ENCODE results near the gene NAT9. TPM values are rescaled to one million over a fixed set of nuclear protein-coding genes. Genes with fewer than 3 reads are reported as not detected.

Gene NAT9
- total RNA-seq, 4 donors from 2014 or later, result 14.3 to 26.6 (median 18.1) TPM

DNA sequence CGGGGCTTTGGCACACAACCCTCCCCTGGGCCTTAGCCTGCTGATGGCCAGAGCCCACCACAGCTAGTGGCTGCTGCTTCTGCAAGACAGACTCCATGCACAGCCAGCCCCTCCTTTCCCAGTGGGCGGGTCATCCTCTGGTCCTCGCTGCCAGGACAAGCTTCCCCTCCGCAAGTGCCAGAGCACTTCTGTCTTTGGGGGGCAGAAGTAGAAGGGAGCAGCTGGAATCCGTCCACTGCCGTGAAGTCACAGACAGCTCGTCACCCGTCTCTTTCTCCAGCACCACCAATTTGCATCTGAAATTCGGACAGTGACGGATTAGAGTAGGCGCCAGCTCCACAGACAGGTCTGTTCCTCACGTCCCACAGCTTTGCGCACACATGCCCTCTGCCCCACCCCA lies 31.3 kb upstream of the NAT9 start:
- WGBS, 2 donors, result 86 to 92% methylated on average over 13 of the region's 13 CpGs
- DNase-seq (ENCODE audit: low spot score in 2 of 2), result no peak
- no peak for TF ChIP-seq POLR2A (IDR thresholded peaks at IDR 0.05)
- TF ChIP-seq, protein P1, sequence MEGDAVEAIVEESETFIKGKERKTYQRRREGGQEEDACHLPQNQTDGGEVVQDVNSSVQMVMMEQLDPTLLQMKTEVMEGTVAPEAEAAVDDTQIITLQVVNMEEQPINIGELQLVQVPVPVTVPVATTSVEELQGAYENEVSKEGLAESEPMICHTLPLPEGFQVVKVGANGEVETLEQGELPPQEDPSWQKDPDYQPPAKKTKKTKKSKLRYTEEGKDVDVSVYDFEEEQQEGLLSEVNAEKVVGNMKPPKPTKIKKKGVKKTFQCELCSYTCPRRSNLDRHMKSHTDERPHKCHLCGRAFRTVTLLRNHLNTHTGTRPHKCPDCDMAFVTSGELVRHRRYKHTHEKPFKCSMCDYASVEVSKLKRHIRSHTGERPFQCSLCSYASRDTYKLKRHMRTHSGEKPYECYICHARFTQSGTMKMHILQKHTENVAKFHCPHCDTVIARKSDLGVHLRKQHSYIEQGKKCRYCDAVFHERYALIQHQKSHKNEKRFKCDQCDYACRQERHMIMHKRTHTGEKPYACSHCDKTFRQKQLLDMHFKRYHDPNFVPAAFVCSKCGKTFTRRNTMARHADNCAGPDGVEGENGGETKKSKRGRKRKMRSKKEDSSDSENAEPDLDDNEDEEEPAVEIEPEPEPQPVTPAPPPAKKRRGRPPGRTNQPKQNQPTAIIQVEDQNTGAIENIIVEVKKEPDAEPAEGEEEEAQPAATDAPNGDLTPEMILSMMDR (IDR thresholded peaks at IDR 0.05), result no peak
- no peak overlapping the region for H3K4me3 ChIP-seq (ENCODE audit: low read depth, poor library complexity, severe bottlenecking)
- intact Hi-C loops (cut with DNase I; ENCODE audit: low total_unique reads), result no loop called here

DNA sequence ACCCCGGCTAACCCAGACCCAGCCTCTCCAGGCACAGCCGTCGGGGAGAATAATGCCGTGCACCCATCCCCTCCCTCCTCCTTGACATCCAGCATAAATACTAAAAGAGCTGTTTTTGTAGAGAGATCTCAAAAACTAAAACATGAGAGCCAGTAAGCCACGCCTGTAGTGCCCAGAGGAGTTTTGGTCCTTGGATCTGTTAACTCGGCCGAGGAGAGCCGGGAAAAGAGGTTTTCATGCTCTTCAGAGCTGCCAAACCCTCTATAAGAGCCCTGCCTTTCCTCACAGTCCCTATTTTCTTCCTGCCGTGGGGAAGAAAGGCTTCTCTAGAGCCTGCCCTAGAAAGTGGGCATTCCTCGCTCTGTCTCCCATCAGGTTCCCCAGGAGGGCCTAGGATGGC lies 30.2 kb upstream of the NAT9 start:
- TF ChIP-seq POLR2A (IDR thresholded peaks at IDR 0.05), result no peak
- TF ChIP-seq, protein P1 (IDR thresholded peaks at IDR 0.05), result no peak
- H3K4me3 ChIP-seq (ENCODE audit: low read depth, poor library complexity, severe bottlenecking), result no peak overlapping the region
- no peak for DNase-seq (ENCODE audit: low spot score in 2 of 2)
- 91 to 95% methylated on average over 10 of the region's 10 CpGs for WGBS, 2 donors
- intact Hi-C loops (cut with DNase I; ENCODE audit: low total_unique reads), result no loop called here

DNA sequence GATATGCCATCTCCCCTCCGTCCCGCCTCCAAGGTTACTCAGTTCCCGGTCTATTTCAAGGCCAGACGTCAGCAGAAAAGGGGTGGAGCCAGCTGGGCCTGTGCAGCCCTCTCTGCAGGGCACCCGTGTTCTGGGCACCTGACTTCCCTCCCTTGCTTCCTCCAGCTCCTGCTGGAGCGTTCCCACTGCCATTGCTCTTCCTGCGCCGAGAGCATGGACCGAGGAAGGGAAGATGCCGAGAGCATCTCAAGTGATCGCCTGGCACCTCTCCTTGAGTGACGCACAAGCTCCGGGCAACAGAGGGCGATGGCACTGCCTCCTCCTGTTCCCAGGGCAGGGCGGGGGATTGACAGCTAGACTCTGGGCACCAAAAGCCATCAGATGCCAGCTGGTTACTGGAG lies 29.4 kb upstream of the NAT9 start:
- TF ChIP-seq POLR2A (IDR thresholded peaks at IDR 0.05), result no peak
- TF ChIP-seq, protein P1 (IDR thresholded peaks at IDR 0.05), result no peak
- no peak for DNase-seq (ENCODE audit: low spot score in 2 of 2)
- 83 to 87% methylated on average over 14 to 15 of the region's 15 CpGs for WGBS, 2 donors
- intact Hi-C loops (cut with DNase I; ENCODE audit: low total_unique reads), result no loop called here
- H3K4me3 ChIP-seq (ENCODE audit: low read depth, poor library complexity, severe bottlenecking), result no peak overlapping the region

DNA sequence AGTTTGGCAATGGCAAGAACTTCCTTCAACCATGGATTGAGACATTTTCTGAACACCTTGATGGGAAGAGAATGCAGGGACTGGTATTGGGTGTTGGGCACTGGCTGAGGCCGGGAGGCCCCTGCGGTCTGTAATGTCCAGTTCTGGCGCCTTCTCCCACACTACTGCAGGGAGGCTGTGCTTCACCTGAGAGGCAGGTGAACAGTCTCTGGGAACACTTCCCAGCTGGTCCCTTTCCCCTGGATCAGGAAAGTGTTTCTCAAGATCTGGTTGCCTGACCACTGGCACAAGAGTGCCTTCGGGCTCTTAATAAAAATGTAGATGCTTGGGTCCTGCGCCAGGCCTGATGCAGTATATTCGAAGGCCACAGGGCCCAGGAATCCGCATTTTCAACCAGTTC lies 28.5 kb upstream of the NAT9 start:
- TF ChIP-seq, protein P1 (IDR thresholded peaks at IDR 0.05), result no peak
- no peak for TF ChIP-seq POLR2A (IDR thresholded peaks at IDR 0.05)
- 85 to 96% methylated on average over 7 of the region's 7 CpGs for WGBS, 2 donors
- no peak for DNase-seq (ENCODE audit: low spot score in 2 of 2)
- no peak overlapping the region for H3K4me3 ChIP-seq (ENCODE audit: low read depth, poor library complexity, severe bottlenecking)
- intact Hi-C loops (cut with DNase I; ENCODE audit: low total_unique reads), result no loop called here

DNA sequence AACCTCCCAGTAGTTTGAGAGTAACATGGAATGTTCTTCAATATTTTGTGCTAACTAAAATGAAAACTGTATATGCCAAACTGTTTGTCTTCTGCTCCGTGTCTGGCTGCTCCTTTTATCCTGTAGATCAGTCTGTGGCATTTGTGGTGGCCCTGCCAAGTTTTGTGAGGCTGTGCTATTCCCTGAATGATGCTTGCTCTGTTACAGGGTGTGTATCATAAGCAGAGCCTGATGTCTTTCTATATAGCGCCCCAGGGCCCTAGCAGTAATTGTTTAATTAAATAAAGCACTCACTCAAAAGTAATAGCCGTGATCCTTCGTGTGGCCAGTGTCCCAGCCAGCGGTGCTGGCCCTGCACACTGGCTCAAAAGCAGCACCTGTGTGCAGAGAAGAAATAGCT lies 27.8 kb upstream of the NAT9 start:
- intact Hi-C loops (cut with DNase I; ENCODE audit: low total_unique reads), result no loop called here
- TF ChIP-seq, protein P1 (IDR thresholded peaks at IDR 0.05), result no peak
- no peak for TF ChIP-seq POLR2A (IDR thresholded peaks at IDR 0.05)
- 82 to 84% methylated on average over 5 of the region's 5 CpGs for WGBS, 2 donors
- H3K4me3 ChIP-seq (ENCODE audit: low read depth, poor library complexity, severe bottlenecking), result no peak overlapping the region
- no peak for DNase-seq (ENCODE audit: low spot score in 2 of 2)

DNA sequence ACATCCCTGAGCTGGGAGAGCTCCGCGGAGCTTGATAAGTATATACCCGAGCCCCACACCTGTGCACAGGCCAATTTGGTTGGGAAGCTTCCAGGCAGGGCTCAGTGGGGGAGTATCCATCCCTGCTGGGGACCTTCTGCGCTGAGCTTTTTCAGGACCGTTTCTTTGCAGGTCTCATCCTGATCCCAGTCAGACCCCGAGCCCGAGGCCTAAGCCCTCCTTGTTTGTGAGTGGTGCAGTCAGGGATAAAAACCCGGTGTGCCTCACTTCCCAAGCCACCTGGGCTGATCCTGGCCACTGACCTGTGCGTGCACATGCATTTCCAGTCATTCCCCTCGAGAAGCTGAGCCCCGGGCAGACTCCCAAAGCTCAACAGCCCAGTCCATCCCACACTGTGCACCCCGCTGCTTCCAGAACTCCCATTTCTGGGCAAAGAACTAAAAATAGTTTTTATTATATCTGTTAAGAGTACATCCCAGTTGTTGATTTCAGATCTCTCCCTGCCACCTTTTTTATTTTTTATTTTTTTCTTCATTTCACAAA lies 27.3 kb upstream of the NAT9 start:
- TF ChIP-seq, protein P1 (IDR thresholded peaks at IDR 0.05), result no peak
- no peak for TF ChIP-seq POLR2A (IDR thresholded peaks at IDR 0.05)
- H3K4me3 ChIP-seq (ENCODE audit: low read depth, poor library complexity, severe bottlenecking), result no peak overlapping the region
- intact Hi-C loops (cut with DNase I; ENCODE audit: low total_unique reads), result no loop called here
- DNase-seq (ENCODE audit: low spot score in 2 of 2), result no peak
- 87 to 93% methylated on average over 12 of the region's 12 CpGs for WGBS, 2 donors
